ENCODE results near the gene FBXW9.

DNA sequence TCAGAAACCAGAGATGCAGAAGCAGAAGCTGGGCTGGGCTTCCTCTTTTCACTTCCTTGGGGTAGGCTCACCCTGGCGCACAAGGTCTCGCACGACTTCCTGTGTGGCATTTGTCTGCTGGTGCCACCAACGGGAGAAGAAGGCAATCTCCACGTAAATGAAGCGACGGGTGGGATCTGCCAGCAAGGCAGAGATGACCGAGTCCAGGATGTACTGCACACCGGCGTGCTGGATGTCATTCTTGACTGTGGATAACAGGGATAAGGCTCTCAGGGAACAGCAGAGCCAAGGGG, 31.2 kb downstream of the FBXW9 start:
- TF ChIP-seq EP300 (IDR thresholded peaks at IDR 0.05) (no peak), POLR2A (IDR thresholded peaks at IDR 0.05) (no peak)
- TF ChIP-seq, protein P1, sequence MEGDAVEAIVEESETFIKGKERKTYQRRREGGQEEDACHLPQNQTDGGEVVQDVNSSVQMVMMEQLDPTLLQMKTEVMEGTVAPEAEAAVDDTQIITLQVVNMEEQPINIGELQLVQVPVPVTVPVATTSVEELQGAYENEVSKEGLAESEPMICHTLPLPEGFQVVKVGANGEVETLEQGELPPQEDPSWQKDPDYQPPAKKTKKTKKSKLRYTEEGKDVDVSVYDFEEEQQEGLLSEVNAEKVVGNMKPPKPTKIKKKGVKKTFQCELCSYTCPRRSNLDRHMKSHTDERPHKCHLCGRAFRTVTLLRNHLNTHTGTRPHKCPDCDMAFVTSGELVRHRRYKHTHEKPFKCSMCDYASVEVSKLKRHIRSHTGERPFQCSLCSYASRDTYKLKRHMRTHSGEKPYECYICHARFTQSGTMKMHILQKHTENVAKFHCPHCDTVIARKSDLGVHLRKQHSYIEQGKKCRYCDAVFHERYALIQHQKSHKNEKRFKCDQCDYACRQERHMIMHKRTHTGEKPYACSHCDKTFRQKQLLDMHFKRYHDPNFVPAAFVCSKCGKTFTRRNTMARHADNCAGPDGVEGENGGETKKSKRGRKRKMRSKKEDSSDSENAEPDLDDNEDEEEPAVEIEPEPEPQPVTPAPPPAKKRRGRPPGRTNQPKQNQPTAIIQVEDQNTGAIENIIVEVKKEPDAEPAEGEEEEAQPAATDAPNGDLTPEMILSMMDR (IDR thresholded peaks at IDR 0.05) = no peak
